Upper lobe of left lung (tissue), 6 donors: ENCODE data around the gene OTOF. TPM values are rescaled to one million over a fixed set of nuclear protein-coding genes. Genes with fewer than 3 reads are reported as not detected.

Experiments used
- ATAC-seq, 2 donors: fragments of 200-7000 bp; cut with Tn5 transposase; one replicate each; pipeline ENCODE4 v1.9.1; 2022; ENCODE audit warnings: mild to moderate bottlenecking in 2 of 2, moderate library complexity in 2 of 2; ENCODE audit not compliant: low FRiP score in 2 of 2
- DNase-seq, 2 donors: peaks; one replicate each; pipeline ENCODE4 v3.0.0-alpha.2; 2019 to 2020
- H3K27ac ChIP-seq, 4 donors: fragments of 200-600 bp; sonication (generic); one replicate each; pipeline ENCODE4 v1.5.1; 2016 to 2019
- H3K27me3 ChIP-seq, 4 donors: fragments of 200-600 bp; sonication (generic); one replicate each; pipeline ENCODE4 v1.5.1; 2017 to 2019
- H3K36me3 ChIP-seq, 4 donors: fragments of 200-600 bp; sonication (generic); one replicate each; pipeline ENCODE4 v1.5.1; 2016 to 2019
- H3K4me1 ChIP-seq, 4 donors: fragments of 200-600 bp; sonication (generic); one replicate each; pipeline ENCODE4 v1.5.1; 2018 to 2019
- H3K4me3 ChIP-seq, 4 donors: fragments of 200-600 bp; sonication (generic); one replicate each; pipeline ENCODE4 v1.5.1; 2017 to 2019; ENCODE audit warnings: mild to moderate bottlenecking in 2 of 4, moderate library complexity in 1 of 4
- H3K9me3 ChIP-seq, 4 donors: fragments of 200-600 bp; sonication (generic); one replicate each; pipeline ENCODE4 v1.5.1; 2018 to 2019
- EP300 ChIP-seq, 4 donors: sonication (generic); formaldehyde crosslinking; IDR thresholded peaks; one replicate each; pipeline ENCODE4 v1.5.1; 2017; ENCODE audit warnings: antibody characterized with exemption in 4 of 4, control low read depth in 2 of 4
- POLR2A ChIP-seq, 4 donors: fragments of 450-650 bp; IDR thresholded peaks; one replicate each; pipeline ENCODE4 v1.5.1; 2016 to 2017; ENCODE audit warnings: antibody characterized with exemption in 4 of 4, mild to moderate bottlenecking in 2 of 4
- POLR2AphosphoS5 ChIP-seq, 2 donors: sonication (generic); formaldehyde crosslinking; IDR thresholded peaks; one replicate each; pipeline ENCODE4 v1.5.1; 2017; ENCODE audit warnings: antibody characterized with exemption in 2 of 2
- WGBS, 2 donors: methylation state at CpG; one replicate each; pipeline ENCODE4 v1.1.5; 2017 to 2018; 5-methylcytosine and 5-hydroxymethylcytosine counted together
- total RNA-seq, 6 donors: library from RNA; depleted of rRNA in 4 of 6; stranded (reverse); fragments of >200 nt in 4 of 6; gene quantifications; one replicate each; pipeline versions ENCODE4 v1.1.0 to v1.2.1, GENCODE V29; 2016 to 2021
- TF ChIP-seq, protein P1 (sequence below), 6 experiments: fragments of 450-650 bp in 4 of 6; fragments of 200-600 bp in 2 of 6; sonication (generic) in 2 of 6; IDR thresholded peaks; one replicate each; pipeline ENCODE4 v1.5.1; 2016 to 2019; ENCODE audit warnings: antibody characterized with exemption in 6 of 6
- donor health status: DM: no; HTN: no; CAD: no; lungs with moderate emphysema.
- donor health status: DM: no; HTN: yes; CAD: no; lungs with severe emphysema.

OTOF gene
- total RNA-seq, 6 donors from 2014 or later: 0.10 to 0.15 (median 0.11) TPM; not detected in 3

DNA sequence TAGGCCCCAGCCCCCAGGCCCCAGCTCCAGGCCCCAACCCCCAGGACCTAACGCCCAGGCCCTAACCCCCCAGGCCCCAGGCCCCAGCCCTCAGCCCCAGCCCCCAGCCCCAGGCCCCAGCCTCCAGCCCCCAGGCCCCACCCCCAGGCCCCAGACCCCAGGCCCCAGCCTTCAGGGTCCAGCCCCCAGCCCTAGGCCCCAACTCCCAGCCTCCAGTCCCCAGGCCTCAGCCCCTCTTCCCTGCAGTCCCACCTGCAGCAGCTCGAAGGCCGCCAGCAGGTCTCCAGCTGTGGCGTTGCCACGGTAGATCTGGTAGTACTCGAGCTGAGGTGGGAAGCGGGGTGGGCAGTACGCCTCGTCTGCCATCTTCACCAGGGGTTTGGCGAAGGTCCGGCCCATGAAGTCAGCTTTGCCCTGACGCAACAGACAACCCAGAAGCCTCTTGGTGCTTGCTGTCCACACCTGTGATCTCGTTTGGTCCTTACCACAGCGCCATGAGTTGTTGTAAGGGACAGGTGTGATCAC, 3.6 kb downstream of the OTOF start:
- no peak for TF ChIP-seq POLR2A (IDR thresholded peaks at IDR 0.05)
- TF ChIP-seq EP300 (IDR thresholded peaks at IDR 0.05): no peak
- TF ChIP-seq POLR2AphosphoS5 (IDR thresholded peaks at IDR 0.05): no peak
- TF ChIP-seq, protein P1, sequence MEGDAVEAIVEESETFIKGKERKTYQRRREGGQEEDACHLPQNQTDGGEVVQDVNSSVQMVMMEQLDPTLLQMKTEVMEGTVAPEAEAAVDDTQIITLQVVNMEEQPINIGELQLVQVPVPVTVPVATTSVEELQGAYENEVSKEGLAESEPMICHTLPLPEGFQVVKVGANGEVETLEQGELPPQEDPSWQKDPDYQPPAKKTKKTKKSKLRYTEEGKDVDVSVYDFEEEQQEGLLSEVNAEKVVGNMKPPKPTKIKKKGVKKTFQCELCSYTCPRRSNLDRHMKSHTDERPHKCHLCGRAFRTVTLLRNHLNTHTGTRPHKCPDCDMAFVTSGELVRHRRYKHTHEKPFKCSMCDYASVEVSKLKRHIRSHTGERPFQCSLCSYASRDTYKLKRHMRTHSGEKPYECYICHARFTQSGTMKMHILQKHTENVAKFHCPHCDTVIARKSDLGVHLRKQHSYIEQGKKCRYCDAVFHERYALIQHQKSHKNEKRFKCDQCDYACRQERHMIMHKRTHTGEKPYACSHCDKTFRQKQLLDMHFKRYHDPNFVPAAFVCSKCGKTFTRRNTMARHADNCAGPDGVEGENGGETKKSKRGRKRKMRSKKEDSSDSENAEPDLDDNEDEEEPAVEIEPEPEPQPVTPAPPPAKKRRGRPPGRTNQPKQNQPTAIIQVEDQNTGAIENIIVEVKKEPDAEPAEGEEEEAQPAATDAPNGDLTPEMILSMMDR (IDR thresholded peaks at IDR 0.05): no peak
- H3K4me3 ChIP-seq: no peak overlapping the region
- no peaks in the 10 kb centered on the region for H3K4me1 ChIP-seq
- H3K9me3 ChIP-seq: peaks cover 0 to under 1% (median under 1%) of the 10 kb centered on the region in 4 donors
- H3K36me3 ChIP-seq: no peaks in the 10 kb centered on the region
- H3K27ac ChIP-seq: no peak overlapping the region
- ATAC-seq (no peak), DNase-seq (no peak)
- WGBS, 2 donors: 93 to 95% methylated on average over 7 to 12 of the region's 14 CpGs
- no peaks in the 10 kb centered on the region for H3K27me3 ChIP-seq

- Histone ChIP-seq H3K9me3 (peaks cover 0 to 5% (median 3%) of the 10 kb centered on the region in 4 donors), H3K4me1 (no peaks in the 10 kb centered on the region), H3K27me3 (no peaks in the 10 kb centered on the region), H3K4me3 (no peak overlapping the region), H3K27ac (no peak overlapping the region), H3K36me3 (no peaks in the 10 kb centered on the region)
- no peak for ATAC-seq
- 95 to 96% methylated on average over 6 to 9 of the region's 9 CpGs for WGBS, 2 donors
- TF ChIP-seq, protein P1 (IDR thresholded peaks at IDR 0.05): no peak
- TF ChIP-seq POLR2AphosphoS5 (IDR thresholded peaks at IDR 0.05) (no peak), EP300 (IDR thresholded peaks at IDR 0.05) (no peak), POLR2A (IDR thresholded peaks at IDR 0.05) (no peak)
- no peak for DNase-seq
These were observed 4.1 kb downstream of the OTOF start for GRCh38 chr2:26473796-26474195.

GRCh38 chr2:26472821-26473655, 4.9 kb downstream of the OTOF start:
- Histone ChIP-seq H3K36me3 (no peaks in the 10 kb centered on the region), H3K27ac (no peak overlapping the region), H3K4me1 (no peaks in the 10 kb centered on the region), H3K27me3 (no peaks in the 10 kb centered on the region), H3K4me3 (no peak overlapping the region), H3K9me3 (peaks cover 0 to 5% (median 3%) of the 10 kb centered on the region in 4 donors)
- ATAC-seq (no peak), DNase-seq (no peak)
- WGBS, 2 donors: 87 to 93% methylated on average over 24 to 34 of the region's 34 CpGs
- TF ChIP-seq POLR2AphosphoS5 (IDR thresholded peaks at IDR 0.05): no peak
- TF ChIP-seq, protein P1 (IDR thresholded peaks at IDR 0.05): no peak

GRCh38 chr2:26471766-26472706, 5.9 kb downstream of the OTOF start:
- DNase-seq: no peak
- Histone ChIP-seq H3K27me3 (no peaks in the 10 kb centered on the region), H3K36me3 (no peaks in the 10 kb centered on the region), H3K4me1 (no peaks in the 10 kb centered on the region), H3K4me3 (no peak overlapping the region), H3K27ac (no peak overlapping the region), H3K9me3 (peaks cover 0 to 5% (median 3%) of the 10 kb centered on the region in 4 donors)
- 84 to 86% methylated on average over 25 of the region's 25 CpGs for WGBS, 2 donors
- ATAC-seq: no peak
- TF ChIP-seq EP300 (IDR thresholded peaks at IDR 0.05) (no peak), POLR2AphosphoS5 (IDR thresholded peaks at IDR 0.05) (no peak), POLR2A (IDR thresholded peaks at IDR 0.05) (no peak)
- TF ChIP-seq, protein P1 (IDR thresholded peaks at IDR 0.05): no peak
